Stimulated activated effector memory CD8-positive, alpha-beta T cell treated with anti-CD3 and anti-CD28 coated beads, Interleukin-12 subunit alpha, Interleukin-12 subunit beta, amount 100 ng/mL, for 72 hours (primary cell): Measurements from ENCODE around the gene CLDN25.
"Not testable (repeated sequence)": the region's sequence is repeated elsewhere in the genome, so short reads cannot be mapped to it uniquely, and the experiment has no call there.

Experiments
- ATAC-seq: fragments of 150-1000 bp; cut with Tn5 transposase; 2 replicates; pipeline ENCODE4 v1.10.0; 2021
- DNase-seq, 2 donors: peaks; one replicate each; pipeline ENCODE4 v3.0.0; 2021 to 2022; ENCODE audit warnings: low spot score in 2 of 2
- H3K27ac Mint-ChIP-seq: one replicate; pipeline ENCODE4 v1.8.0; 2022; ENCODE audit warnings: mild to moderate bottlenecking, mixed read lengths
- H3K36me3 Mint-ChIP-seq: one replicate; pipeline ENCODE4 v1.8.0; 2022; ENCODE audit warnings: mild to moderate bottlenecking, mixed read lengths
- H3K4me1 Mint-ChIP-seq: one replicate; pipeline ENCODE4 v1.8.0; 2022; ENCODE audit warnings: mixed read lengths
- H3K4me3 Mint-ChIP-seq: one replicate; pipeline ENCODE4 v1.8.0; 2022; ENCODE audit warnings: mild to moderate bottlenecking, mixed read lengths
- H3K9me3 Mint-ChIP-seq: one replicate; pipeline ENCODE4 v1.8.0; 2022; ENCODE audit warnings: mixed read lengths

The CLDN25 gene

GRCh38 chr11:113789016-113789415 is 9.4 kb downstream of the CLDN25 start:
- ATAC-seq, H3K4me1 Mint-ChIP-seq, H3K9me3 Mint-ChIP-seq, H3K36me3 Mint-ChIP-seq, DNase-seq, H3K4me3 Mint-ChIP-seq, H3K27ac Mint-ChIP-seq: not testable (repeated sequence)

DNA sequence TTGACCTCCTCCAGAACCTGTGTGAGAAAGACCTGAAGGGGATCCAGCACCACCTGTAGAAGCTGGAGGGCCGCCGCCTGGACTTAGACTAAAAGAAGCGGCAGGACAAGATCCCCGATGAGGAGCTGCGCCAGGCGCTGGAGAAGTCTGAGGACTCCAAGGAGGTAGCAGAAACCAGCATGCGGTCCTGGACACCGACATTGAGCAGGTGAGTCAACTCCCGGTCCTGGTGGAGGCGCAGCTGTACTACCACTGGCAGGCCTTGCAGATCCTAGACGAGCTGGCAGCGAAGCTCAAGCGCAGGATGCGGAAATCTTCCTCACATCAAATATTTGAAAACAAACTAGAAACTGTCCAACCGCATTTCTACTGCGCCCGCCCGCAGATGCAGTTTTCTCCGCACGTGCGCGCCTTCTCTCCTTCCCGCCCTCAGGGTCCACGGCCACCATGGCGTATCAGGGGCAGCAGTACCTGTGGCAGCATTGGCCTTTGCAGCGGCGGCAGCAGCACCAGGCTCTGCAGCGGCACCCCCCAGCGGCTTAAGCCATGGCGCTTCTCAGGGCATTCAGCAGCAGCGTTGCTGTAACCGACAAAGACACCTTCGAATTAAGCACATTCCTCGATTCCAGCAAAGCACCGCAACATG is 10.2 kb downstream of the CLDN25 start:
- no peak for DNase-seq
- ATAC-seq: no peak
- no peak overlapping the region for H3K4me3 Mint-ChIP-seq
- no peaks in the 10 kb centered on the region for H3K36me3 Mint-ChIP-seq
- H3K9me3 Mint-ChIP-seq: no peaks in the 10 kb centered on the region
- no peak overlapping the region for H3K27ac Mint-ChIP-seq
- no peaks in the 10 kb centered on the region for H3K4me1 Mint-ChIP-seq

GRCh38 chr11:113796663-113797259 is 17.2 kb downstream of the CLDN25 start:
- no peak for DNase-seq
- peak; percentile 55 for ATAC-seq
- peaks cover 52% of the 10 kb centered on the region for H3K36me3 Mint-ChIP-seq
- no peaks in the 10 kb centered on the region for H3K4me1 Mint-ChIP-seq
- H3K27ac Mint-ChIP-seq: no peak overlapping the region
- no peaks in the 10 kb centered on the region for H3K9me3 Mint-ChIP-seq
- no peak overlapping the region for H3K4me3 Mint-ChIP-seq

DNA sequence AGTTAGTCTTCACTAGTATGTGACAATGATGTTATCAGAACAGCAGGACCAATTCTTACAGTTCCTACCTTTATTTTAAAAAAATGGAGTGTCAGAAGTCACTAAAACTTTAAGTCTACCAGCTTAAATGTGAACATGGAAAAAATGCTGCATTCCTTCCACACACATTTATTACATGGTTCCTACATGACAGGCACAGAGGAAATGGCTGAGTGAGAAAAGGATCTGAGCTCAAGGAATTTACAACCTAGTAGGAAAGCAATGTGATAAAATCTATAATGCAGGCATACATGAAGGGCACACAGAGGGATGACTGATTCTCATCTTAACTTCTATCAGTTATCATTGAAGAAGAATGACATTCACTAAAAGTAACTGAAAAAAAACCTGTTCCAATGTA is 23.0 kb downstream of the CLDN25 start:
- ATAC-seq (no peak), DNase-seq (no peak)
- Mint-ChIP-seq H3K9me3 (no peaks in the 10 kb centered on the region), H3K36me3 (peaks cover 100% of the 10 kb centered on the region), H3K27ac (no peak overlapping the region), H3K4me3 (no peak overlapping the region), H3K4me1 (no peaks in the 10 kb centered on the region)

- Mint-ChIP-seq H3K27ac (no peak overlapping the region), H3K36me3 (peaks cover 100% of the 10 kb centered on the region), H3K9me3 (no peaks in the 10 kb centered on the region), H3K4me1 (no peaks in the 10 kb centered on the region), H3K4me3 (no peak overlapping the region)
- DNase-seq: no peak
- no peak for ATAC-seq
These were observed 26.0 kb downstream of the CLDN25 start for GRCh38 chr11:113805640-113806039.

GRCh38 chr11:113806406-113806805 is 26.8 kb downstream of the CLDN25 start:
- Mint-ChIP-seq H3K4me1 (no peaks in the 10 kb centered on the region), H3K27ac (peak overlapping the region; percentile 29), H3K4me3 (no peak overlapping the region), H3K36me3 (peaks cover 100% of the 10 kb centered on the region), H3K9me3 (no peaks in the 10 kb centered on the region)
- DNase-seq: no peak
- no peak for ATAC-seq

DNA sequence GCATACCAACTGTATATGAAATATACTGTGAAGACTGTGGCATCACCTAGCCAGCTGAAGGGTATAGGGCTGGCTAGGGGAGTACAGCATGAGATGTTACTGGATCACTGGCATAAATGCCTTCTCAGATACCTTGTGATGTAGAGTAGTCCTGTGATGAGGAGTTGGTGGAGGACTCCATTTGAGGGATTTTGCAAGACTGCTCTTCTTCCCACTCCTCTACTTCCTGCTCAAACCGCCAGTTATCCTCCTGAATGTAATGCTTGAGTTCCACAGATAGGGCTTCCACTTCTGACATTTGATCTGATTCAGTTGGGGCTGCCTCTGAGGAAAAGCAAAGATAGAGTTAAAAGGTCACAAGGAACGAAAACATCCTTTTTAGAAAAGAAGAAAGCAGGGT is 29.3 kb downstream of the CLDN25 start:
- DNase-seq: no peak
- no peak for ATAC-seq
- Mint-ChIP-seq H3K4me1 (no peaks in the 10 kb centered on the region), H3K4me3 (no peak overlapping the region), H3K36me3 (peaks cover 100% of the 10 kb centered on the region), H3K27ac (peak overlapping the region; percentile 20), H3K9me3 (no peaks in the 10 kb centered on the region)

- ATAC-seq (no peak), DNase-seq (no peak)
- no peaks in the 10 kb centered on the region for H3K9me3 Mint-ChIP-seq
- H3K4me3 Mint-ChIP-seq: no peak overlapping the region
- peak overlapping the region; percentile 35 for H3K27ac Mint-ChIP-seq
- no peaks in the 10 kb centered on the region for H3K4me1 Mint-ChIP-seq
- H3K36me3 Mint-ChIP-seq: peaks cover 88% of the 10 kb centered on the region
These were observed 34.6 kb downstream of the CLDN25 start for GRCh38 chr11:113814181-113814580.

GRCh38 chr11:113817162-113817561 is 37.6 kb downstream of the CLDN25 start:
- DNase-seq (no peak), ATAC-seq (no peak)
- H3K27ac Mint-ChIP-seq: no peak overlapping the region
- H3K4me3 Mint-ChIP-seq: no peak overlapping the region
- H3K36me3 Mint-ChIP-seq: peaks cover 88% of the 10 kb centered on the region
- no peaks in the 10 kb centered on the region for H3K9me3 Mint-ChIP-seq
- no peaks in the 10 kb centered on the region for H3K4me1 Mint-ChIP-seq

- H3K27ac Mint-ChIP-seq: no peak overlapping the region
- H3K4me3 Mint-ChIP-seq: no peak overlapping the region
- H3K9me3 Mint-ChIP-seq: no peaks in the 10 kb centered on the region
- ATAC-seq (no peak), DNase-seq (no peak)
- no peaks in the 10 kb centered on the region for H3K4me1 Mint-ChIP-seq
- peaks cover 88% of the 10 kb centered on the region for H3K36me3 Mint-ChIP-seq
These were observed 38.0 kb downstream of the CLDN25 start for GRCh38 chr11:113817626-113818025.

GRCh38 chr11:113818426-113818825 is 38.8 kb downstream of the CLDN25 start:
- ATAC-seq (no peak), DNase-seq (no peak)
- Mint-ChIP-seq H3K4me3 (no peak overlapping the region), H3K27ac (no peak overlapping the region), H3K36me3 (peaks cover 88% of the 10 kb centered on the region), H3K4me1 (no peaks in the 10 kb centered on the region), H3K9me3 (no peaks in the 10 kb centered on the region)

GRCh38 chr11:113827477-113827876 is 47.9 kb downstream of the CLDN25 start:
- no peak for ATAC-seq
- no peak overlapping the region for H3K27ac Mint-ChIP-seq
- peaks cover 87% of the 10 kb centered on the region for H3K36me3 Mint-ChIP-seq
- H3K9me3 Mint-ChIP-seq: no peaks in the 10 kb centered on the region
- no peak for DNase-seq
- H3K4me3 Mint-ChIP-seq: no peak overlapping the region
- peaks cover 6% of the 10 kb centered on the region for H3K4me1 Mint-ChIP-seq

- no peak for ATAC-seq
- H3K4me1 Mint-ChIP-seq: peaks cover 6% of the 10 kb centered on the region
- H3K4me3 Mint-ChIP-seq: no peak overlapping the region
- no peaks in the 10 kb centered on the region for H3K9me3 Mint-ChIP-seq
- H3K27ac Mint-ChIP-seq: no peak overlapping the region
- H3K36me3 Mint-ChIP-seq: peaks cover 87% of the 10 kb centered on the region
- no peak for DNase-seq
These were observed 48.6 kb downstream of the CLDN25 start for GRCh38 chr11:113828191-113828590.

DNA sequence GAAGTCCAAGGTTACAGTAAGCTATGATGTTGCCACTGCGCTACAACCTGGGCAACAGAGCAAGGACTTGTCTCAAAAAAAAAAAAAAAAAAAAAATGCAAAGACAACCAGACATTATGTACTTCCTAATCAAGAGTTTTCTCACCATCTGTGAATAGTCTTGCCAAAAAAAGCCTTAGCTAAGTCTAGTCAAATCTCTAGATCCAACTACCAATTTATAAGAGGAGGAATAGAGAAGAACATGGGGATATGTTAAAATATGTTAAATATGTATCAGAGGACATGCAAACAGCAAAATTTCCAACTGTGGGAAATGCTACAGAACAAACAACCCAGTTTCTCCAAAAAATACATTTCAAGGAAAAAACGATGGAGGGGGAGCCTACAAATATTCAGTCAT is 50.2 kb downstream of the CLDN25 start:
- no peak overlapping the region for H3K27ac Mint-ChIP-seq
- H3K9me3 Mint-ChIP-seq: no peaks in the 10 kb centered on the region
- DNase-seq: no peak
- H3K4me3 Mint-ChIP-seq: no peak overlapping the region
- no peak for ATAC-seq
- peaks cover 80% of the 10 kb centered on the region for H3K36me3 Mint-ChIP-seq
- H3K4me1 Mint-ChIP-seq: peaks cover 6% of the 10 kb centered on the region
